GM06990 (cell line): ENCODE data around the gene B3GNT9.

ENCODE experiments used
- DNase-seq: peaks from one replicate; pipeline ENCODE4 v3.0.0-alpha.2; 2011; ENCODE audit not compliant: insufficient read length; ENCODE audit errors: extremely low read depth
- H3K27me3 ChIP-seq: replicated peaks from 2 replicates; pipeline ENCODE4 v1.6.0; 2011; ENCODE audit warnings: low read length; ENCODE audit not compliant: control insufficient read depth, insufficient read depth
- H3K36me3 ChIP-seq: 2 replicates; pipeline ENCODE4 v1.5.1; 2011; ENCODE audit warnings: low read length; ENCODE audit not compliant: control insufficient read depth, insufficient read depth
- H3K4me3 ChIP-seq: replicated peaks from 2 replicates; pipeline ENCODE4 v1.5.1; 2011; ENCODE audit warnings: low read depth, mild to moderate bottlenecking, control low read depth, low read length
- CTCF ChIP-seq: IDR thresholded peaks from 2 replicates; pipeline ENCODE4 v1.5.1; 2011; ENCODE audit warnings: low read length, control low read depth, mild to moderate bottlenecking, inconsistent platforms; ENCODE audit not compliant: insufficient read depth, poor library complexity, severe bottlenecking

Gene B3GNT9

GRCh38 chr16:67144943-67145342 lies 5.9 kb downstream of the B3GNT9 start:
- H3K27me3 ChIP-seq, result no peaks in the 10 kb centered on the region
- DNase-seq, result no peak
- H3K4me3 ChIP-seq, result no peak overlapping the region
- H3K36me3 ChIP-seq, result peaks cover 39% of the 10 kb centered on the region
- no peak for TF ChIP-seq CTCF

GRCh38 chr16:67142342-67142741 lies 8.5 kb downstream of the B3GNT9 start:
- DNase-seq, result no peak
- peaks cover 35% of the 10 kb centered on the region for H3K36me3 ChIP-seq
- TF ChIP-seq CTCF, result no peak
- H3K4me3 ChIP-seq, result no peak overlapping the region
- no peaks in the 10 kb centered on the region for H3K27me3 ChIP-seq

GRCh38 chr16:67141391-67141790 lies 9.4 kb downstream of the B3GNT9 start:
- no peak for DNase-seq
- no peak for TF ChIP-seq CTCF
- peaks cover 29% of the 10 kb centered on the region for H3K36me3 ChIP-seq

GRCh38 chr16:67137605-67138004 lies 13.2 kb downstream of the B3GNT9 start:
- H3K27me3 ChIP-seq, result no peaks in the 10 kb centered on the region
- no peak for DNase-seq
- TF ChIP-seq CTCF, result no peak
- H3K36me3 ChIP-seq, result peaks cover 28% of the 10 kb centered on the region
- no peak overlapping the region for H3K4me3 ChIP-seq

More at GRCh38 chr16:67141391-67141790, 9.4 kb downstream of the B3GNT9 start:
- no peak overlapping the region for H3K4me3 ChIP-seq
- H3K27me3 ChIP-seq, result no peaks in the 10 kb centered on the region

- no peak overlapping the region for H3K4me3 ChIP-seq
- DNase-seq, result no peak
- H3K36me3 ChIP-seq, result peaks cover 6% of the 10 kb centered on the region
- no peaks in the 10 kb centered on the region for H3K27me3 ChIP-seq
- no peak for TF ChIP-seq CTCF
These were observed 21.4 kb downstream of the B3GNT9 start for GRCh38 chr16:67129422-67129821.

GRCh38 chr16:67128887-67129286 lies 21.9 kb downstream of the B3GNT9 start:
- Histone ChIP-seq H3K36me3 (peaks cover under 1% of the 10 kb centered on the region), H3K4me3 (no peak overlapping the region), H3K27me3 (no peaks in the 10 kb centered on the region)
- no peak for DNase-seq
- TF ChIP-seq CTCF, result no peak
